SH-SY5Y (cell line): ENCODE measurements around the gene POP7.

Source experiments
- GATA2 ChIP-seq: IDR thresholded peaks from 2 replicates; pipeline ENCODE4 v1.6.1; 2011; ENCODE audit warnings: mild to moderate bottlenecking, low read depth, low read length
- GATA3 ChIP-seq: IDR thresholded peaks from 2 replicates; pipeline ENCODE4 v1.6.1; 2011; ENCODE audit warnings: low read depth, mild to moderate bottlenecking, low read length, moderate library complexity

DNA sequence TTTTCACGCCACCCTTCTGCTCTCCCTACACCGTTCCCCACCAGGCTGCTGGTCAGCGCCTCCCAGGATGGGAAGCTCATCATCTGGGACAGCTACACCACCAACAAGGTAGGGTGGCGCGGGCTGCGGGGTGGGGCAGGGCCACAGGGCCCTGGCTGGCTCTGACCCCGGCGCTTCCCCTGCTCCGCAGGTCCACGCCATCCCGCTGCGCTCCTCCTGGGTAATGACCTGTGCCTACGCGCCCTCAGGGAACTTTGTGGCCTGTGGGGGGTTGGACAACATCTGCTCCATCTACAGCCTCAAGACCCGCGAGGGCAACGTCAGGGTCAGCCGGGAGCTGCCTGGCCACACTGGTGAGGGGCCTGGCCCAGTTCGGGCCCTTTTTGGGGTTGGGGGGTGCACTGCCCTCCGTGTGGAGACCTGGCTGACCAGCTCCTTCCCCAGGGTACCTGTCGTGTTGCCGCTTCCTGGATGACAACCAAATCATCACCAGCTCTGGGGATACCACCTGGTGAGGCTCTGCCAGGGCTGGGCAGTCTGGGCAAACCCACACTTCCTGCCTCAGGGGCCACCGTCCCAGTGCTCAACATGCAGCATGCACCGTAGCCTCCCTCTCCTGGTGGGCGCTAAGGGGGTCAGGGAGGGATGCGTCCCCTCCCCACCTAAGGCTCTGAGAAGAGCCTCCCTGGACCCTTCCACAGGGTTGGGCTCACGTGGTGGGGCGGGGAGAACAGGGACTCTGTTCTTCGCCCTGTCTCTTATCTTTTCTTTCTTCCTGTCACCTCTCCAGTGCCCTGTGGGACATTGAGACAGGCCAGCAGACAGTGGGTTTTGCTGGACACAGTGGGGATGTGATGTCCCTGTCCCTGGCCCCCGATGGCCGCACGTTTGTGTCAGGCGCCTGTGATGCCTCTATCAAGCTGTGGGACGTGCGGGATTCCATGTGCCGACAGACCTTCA is 28.3 kb upstream of the POP7 start:
- no peak for TF ChIP-seq GATA3
- TF ChIP-seq GATA2: no peak
